Lower leg skin (tissue), 3 donors: ENCODE measurements around the gene SELENOP.

Experiments used
- CTCF ChIP-seq, 3 donors: fragments of 450-650 bp; IDR thresholded peaks; one replicate each; pipeline ENCODE4 v1.5.1; 2016; ENCODE audit warnings: antibody characterized with exemption in 3 of 3, mild to moderate bottlenecking in 3 of 3, moderate library complexity in 2 of 3
- POLR2A ChIP-seq, 2 donors: fragments of 450-650 bp; IDR thresholded peaks; one replicate each; pipeline ENCODE4 v1.6.1; 2016 to 2017; ENCODE audit warnings: antibody characterized with exemption in 2 of 2, mild to moderate bottlenecking in 1 of 2, moderate library complexity in 1 of 2

GRCh38 chr5:42843675-42844292 lies 32.1 kb upstream of the SELENOP start:
- TF ChIP-seq POLR2A (IDR thresholded peaks at IDR 0.05) (no peak), CTCF (IDR thresholded peaks at IDR 0.05) (no peak)
